Measurements from ENCODE around the gene P3H1.

GRCh38 chr1:42737257-42737656 is 29.6 kb downstream of the P3H1 start:
- TF ChIP-seq CTCF (IDR thresholded peaks at IDR 0.05) = peak in 2 of 4 experiments; percentile 27 to 37
- no peak for TF ChIP-seq POLR2A (IDR thresholded peaks at IDR 0.05)
- TF ChIP-seq POLR2AphosphoS5 (IDR thresholded peaks at IDR 0.05) = peak; percentile 63

Measured in prostate gland (tissue), 2 donors.